Endothelial cell (in vitro differentiated cells): ENCODE results near the gene E4F1. TPM values are rescaled to one million over a fixed set of nuclear protein-coding genes. Genes with fewer than 3 reads are reported as not detected.

ENCODE experiments used
- DNase-seq: peaks from one replicate; pipeline ENCODE4 v3.0.0; 2021; ENCODE audit warnings: low spot score
- H3K27ac Mint-ChIP-seq: one replicate; pipeline ENCODE4 v1.8.0; 2021; ENCODE audit warnings: mixed read lengths, inconsistent platforms; ENCODE audit not compliant: unreplicated experiment
- H3K27me3 Mint-ChIP-seq: one replicate; pipeline ENCODE4 v1.8.0; 2021; ENCODE audit warnings: mild to moderate bottlenecking, moderate library complexity, mixed read lengths, inconsistent platforms; ENCODE audit not compliant: unreplicated experiment
- H3K36me3 Mint-ChIP-seq: one replicate; pipeline ENCODE4 v1.8.0; 2021; ENCODE audit warnings: mild to moderate bottlenecking, low read depth, mixed read lengths, inconsistent platforms; ENCODE audit not compliant: unreplicated experiment
- H3K4me1 Mint-ChIP-seq: one replicate; pipeline ENCODE4 v1.8.0; 2021; ENCODE audit warnings: mild to moderate bottlenecking, mixed read lengths, inconsistent platforms; ENCODE audit not compliant: unreplicated experiment
- H3K4me3 Mint-ChIP-seq: one replicate; pipeline ENCODE4 v1.8.0; 2021; ENCODE audit warnings: mild to moderate bottlenecking, mixed read lengths, inconsistent platforms; ENCODE audit not compliant: unreplicated experiment
- H3K9me3 Mint-ChIP-seq: one replicate; pipeline ENCODE4 v1.8.0; 2021; ENCODE audit warnings: mixed read lengths, inconsistent platforms; ENCODE audit not compliant: unreplicated experiment
- CTCF ChIP-seq: fragments of 200-600 bp; sonication (generic); IDR thresholded peaks from one replicate; pipeline ENCODE4 v1.5.0; 2021; ENCODE audit warnings: antibody characterized with exemption; ENCODE audit not compliant: unreplicated experiment
- total RNA-seq: library from RNA; stranded (reverse); fragmentation: NEBNext Ultra II Directional; extraction: Animal tissue kit (Norgen Biotek cat#: 25700); gene quantifications from one replicate; pipeline ENCODE4 v1.2.1, GENCODE V29; 2021; ENCODE audit not compliant: unreplicated experiment

The E4F1 gene
- total RNA-seq, 1 donor from 2014 or later, result 35.9 TPM

GRCh38 chr16:2212362-2213324, 10.7 kb upstream of the E4F1 start:
- H3K36me3 Mint-ChIP-seq, result peaks cover 2% of the 10 kb centered on the region

GRCh38 chr16:2213817-2214718, 9.3 kb upstream of the E4F1 start:
- DNase-seq, result no peak
- no peaks in the 10 kb centered on the region for H3K9me3 Mint-ChIP-seq
- H3K27me3 Mint-ChIP-seq, result peaks cover 10% of the 10 kb centered on the region
- peaks cover 25% of the 10 kb centered on the region for H3K4me1 Mint-ChIP-seq
- no peaks in the 10 kb centered on the region for H3K36me3 Mint-ChIP-seq
- H3K4me3 Mint-ChIP-seq, result peak overlapping the region; percentile 87
- no peak for TF ChIP-seq CTCF
- H3K27ac Mint-ChIP-seq, result peak overlapping the region; percentile 75

More at GRCh38 chr16:2212362-2213324, 10.7 kb upstream of the E4F1 start:
- no peak for DNase-seq
- H3K27ac Mint-ChIP-seq, result peak overlapping the region; percentile 67
- H3K4me3 Mint-ChIP-seq, result peak overlapping the region; percentile 87
- H3K4me1 Mint-ChIP-seq, result peaks cover 22% of the 10 kb centered on the region
- H3K9me3 Mint-ChIP-seq, result no peaks in the 10 kb centered on the region
- H3K27me3 Mint-ChIP-seq, result peaks cover 11% of the 10 kb centered on the region
- TF ChIP-seq CTCF, result no peak

- H3K27ac Mint-ChIP-seq, result peak within 1 kb of the TSS; percentile 91
- no peak for DNase-seq
- H3K4me3 Mint-ChIP-seq, result peak within 1 kb of the TSS; percentile 93
- H3K36me3 Mint-ChIP-seq, result no peaks in the 10 kb centered on the region
- peaks cover 10% of the 10 kb centered on the region for H3K27me3 Mint-ChIP-seq
- peaks cover 25% of the 10 kb centered on the region for H3K4me1 Mint-ChIP-seq
- H3K9me3 Mint-ChIP-seq, result no peaks in the 10 kb centered on the region
- no peak for TF ChIP-seq CTCF
Observed at GRCh38 chr16:2214719-2214968, 8.7 kb upstream of the E4F1 start, which contains the start of gene PGP. PGP (minus strand) TSS chr16:2214840; CDS start chr16:2214777, 63 bp downstream.

- peaks cover 10% of the 10 kb centered on the region for H3K27me3 Mint-ChIP-seq
- peaks cover 25% of the 10 kb centered on the region for H3K4me1 Mint-ChIP-seq
- no peak for TF ChIP-seq CTCF
- H3K4me3 Mint-ChIP-seq, result peak overlapping the region; percentile 42
- no peaks in the 10 kb centered on the region for H3K9me3 Mint-ChIP-seq
- H3K27ac Mint-ChIP-seq, result peak overlapping the region; percentile 36
- no peaks in the 10 kb centered on the region for H3K36me3 Mint-ChIP-seq
- no peak for DNase-seq
Observed at GRCh38 chr16:2216330-2216729, 7.1 kb upstream of the E4F1 start.
